Panc1 (cell line): ENCODE measurements around the gene PARP15. TPM values are rescaled to one million over a fixed set of nuclear protein-coding genes. Genes with fewer than 3 reads are reported as not detected.

ENCODE experiments used
- ATAC-seq: fragments of 200-7000 bp; cut with Tn5 transposase; 2 replicates; pipeline ENCODE4 v1.9.1; 2020; ENCODE audit warnings: mild to moderate bottlenecking, moderate library complexity
- BruUV-seq: library from RNA; stranded (reverse); fragments of 400-500 nt; replicated peaks from 2 replicates; lab custom pipeline; 2021; lab: Mats Ljungman, UMichigan
- CTCF ChIA-PET: fragments of 300-600 bp; sonication (Branson Sonifier 250); formaldehyde crosslinking; loops from one replicate; lab custom pipeline; 2022; ENCODE audit warnings: antibody characterized with exemption; lab: Charles Lee
- POLR2A ChIA-PET: fragments of 300-600 bp; sonication (Branson Sonifier 250); formaldehyde crosslinking; loops from one replicate; lab custom pipeline; 2022; ENCODE audit warnings: antibody characterized with exemption; lab: Charles Lee
- DNase-seq: peaks from one replicate; pipeline ENCODE4 v3.0.0-alpha.2; 2010; ENCODE audit warnings: low read depth, low spot score
- H3K27ac ChIP-seq: 2 replicates; pipeline ENCODE4 v1.5.1; 2011; ENCODE audit warnings: mild to moderate bottlenecking, low read length, inconsistent platforms
- H3K27me3 ChIP-seq: fragments of 200-500 bp; sonication (Bioruptor generic); 2 replicates; pipeline ENCODE4 v1.6.0; 2014; ENCODE audit warnings: low read length, inconsistent platforms; ENCODE audit not compliant: control insufficient read depth, insufficient read depth
- H3K36me3 ChIP-seq: fragments of 200-500 bp; sonication (Bioruptor generic); 2 replicates; pipeline ENCODE4 v1.5.1; 2014; ENCODE audit warnings: inconsistent platforms, mild to moderate bottlenecking, low read length, moderate library complexity; ENCODE audit not compliant: control insufficient read depth, insufficient read depth
- H3K4me1 ChIP-seq: 2 replicates; pipeline ENCODE4 v1.5.1; 2011; ENCODE audit warnings: inconsistent platforms, mild to moderate bottlenecking, low read length, moderate library complexity; ENCODE audit not compliant: control insufficient read depth, insufficient read depth
- H3K4me3 ChIP-seq, 2 experiments: 2 replicates each; pipeline ENCODE4 v1.5.1; 2011 to 2012; ENCODE audit warnings: low read depth in 2 of 2, low read length in 2 of 2, mild to moderate bottlenecking in 2 of 2, inconsistent platforms in 1 of 2, moderate library complexity in 1 of 2
- H3K9me3 ChIP-seq: fragments of 200-500 bp; sonication (Bioruptor generic); 2 replicates; pipeline ENCODE4 v1.5.1; 2014; ENCODE audit warnings: low read depth, mild to moderate bottlenecking, inconsistent platforms, low read length, moderate library complexity; ENCODE audit not compliant: control insufficient read depth, insufficient read depth
- POLR2AphosphoS5 ChIP-seq: IDR thresholded peaks from 2 replicates; pipeline ENCODE4 v1.6.1; 2012; ENCODE audit warnings: mild to moderate bottlenecking, low read depth, low read length, moderate library complexity
- SIN3A ChIP-seq: IDR thresholded peaks from 2 replicates; pipeline ENCODE4 v1.6.1; 2012; ENCODE audit warnings: low read depth, mild to moderate bottlenecking, low read length, moderate library complexity, borderline replicate concordance; ENCODE audit not compliant: insufficient read depth
- TCF7L2 ChIP-seq: IDR thresholded peaks from 2 replicates; pipeline ENCODE4 v1.6.1; 2011; ENCODE audit warnings: mild to moderate bottlenecking, low read depth, low read length, inconsistent platforms
- in situ Hi-C: cut with HindIII; loops from 2 replicates; pipeline ENCODE4 v1.10.0; 2016; ENCODE audit warnings: low sequenced_read_pairs, low pct_unique_long_range_greater_than_20kb
- intact Hi-C: fragments of 100-400 bp; cut with micrococcal nuclease; formaldehyde crosslinking; loops from one replicate; pipeline ENCODE4 v1.10.0; 2022; ENCODE audit not compliant: unreplicated experiment
- total RNA-seq: library from RNA; stranded (reverse); gene quantifications from one replicate; pipeline ENCODE4 v1.2.1, GENCODE V29; 2021; ENCODE audit not compliant: unreplicated experiment
- TF ChIP-seq, protein P1 (sequence below), 2 experiments: IDR thresholded peaks; 2 replicates each; pipeline ENCODE4 v1.6.1; 2011 to 2012; ENCODE audit warnings: low read depth in 2 of 2, control low read depth in 1 of 2, low read length in 1 of 2, mild to moderate bottlenecking in 1 of 2, moderate library complexity in 1 of 2; ENCODE audit not compliant: insufficient read depth in 1 of 2
- TF ChIP-seq, protein P2 (sequence below): fragments of 450-650 bp; IDR thresholded peaks from 2 replicates; pipeline ENCODE4 v1.5.1; 2017; ENCODE audit warnings: mild to moderate bottlenecking

PARP15 gene
- total RNA-seq, 1 experiment from 2014 or later = 0.21 TPM

DNA sequence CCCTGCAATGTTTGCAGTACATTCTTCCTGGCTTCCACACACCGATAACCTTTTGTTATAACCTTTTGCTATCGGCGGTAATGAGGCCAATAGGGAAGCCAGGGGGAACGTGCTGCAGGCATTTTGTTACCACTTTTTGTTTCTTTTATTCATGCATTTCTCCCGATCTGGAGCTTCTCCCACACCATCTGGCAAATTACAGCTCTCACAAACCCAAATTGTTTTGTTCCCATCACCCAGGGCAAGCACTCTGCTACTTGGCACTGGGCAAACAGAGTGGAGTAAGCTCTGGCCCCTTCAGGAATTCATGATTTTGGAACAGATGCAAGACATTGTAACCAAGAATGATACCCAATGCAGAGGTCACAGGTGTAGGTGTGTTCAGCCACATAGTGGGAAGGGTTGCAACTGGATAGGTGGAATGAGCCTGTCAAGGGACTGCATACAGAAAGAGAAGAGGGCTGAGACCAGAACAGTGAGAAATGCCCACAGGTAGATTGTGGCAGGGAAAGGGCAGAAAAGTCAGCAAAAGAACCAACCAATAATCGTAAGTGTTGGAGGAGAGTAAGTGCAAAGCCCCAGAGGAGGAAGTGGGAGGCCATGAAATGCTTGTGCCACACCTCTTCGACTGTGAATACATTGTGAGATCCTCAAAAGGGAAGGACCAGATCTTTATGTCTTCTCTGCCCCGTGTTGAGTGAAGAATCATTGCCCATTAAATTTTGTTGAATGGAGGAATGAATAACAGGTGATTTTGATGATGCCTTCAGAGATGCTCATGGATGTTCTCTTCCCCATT lies 45.8 kb downstream of the PARP15 start:
- Histone ChIP-seq H3K27ac (no peak overlapping the region), H3K27me3 (no peaks in the 10 kb centered on the region; the same call in 1 of the 2 replicates), H3K4me1 (no peaks in the 10 kb centered on the region), H3K36me3 (no peaks in the 10 kb centered on the region), H3K9me3 (no peaks in the 10 kb centered on the region), H3K4me3 (no peak overlapping the region)
- intact Hi-C loops = no loop called here
- DNase-seq (no peak), ATAC-seq (no peak)
- in situ Hi-C loops = no loop called here
- CTCF ChIA-PET = no interaction called here
- no TSS peak for BruUV-seq
- POLR2A ChIA-PET = interaction anchor here (0.6 kb wide), 1 partner anchor 17 kb away, joined by 5 read pairs; no protein-coding TSS in a partner anchor
- TF ChIP-seq TCF7L2 (no peak), POLR2AphosphoS5 (no peak), SIN3A (no peak)
- TF ChIP-seq, protein P1, sequence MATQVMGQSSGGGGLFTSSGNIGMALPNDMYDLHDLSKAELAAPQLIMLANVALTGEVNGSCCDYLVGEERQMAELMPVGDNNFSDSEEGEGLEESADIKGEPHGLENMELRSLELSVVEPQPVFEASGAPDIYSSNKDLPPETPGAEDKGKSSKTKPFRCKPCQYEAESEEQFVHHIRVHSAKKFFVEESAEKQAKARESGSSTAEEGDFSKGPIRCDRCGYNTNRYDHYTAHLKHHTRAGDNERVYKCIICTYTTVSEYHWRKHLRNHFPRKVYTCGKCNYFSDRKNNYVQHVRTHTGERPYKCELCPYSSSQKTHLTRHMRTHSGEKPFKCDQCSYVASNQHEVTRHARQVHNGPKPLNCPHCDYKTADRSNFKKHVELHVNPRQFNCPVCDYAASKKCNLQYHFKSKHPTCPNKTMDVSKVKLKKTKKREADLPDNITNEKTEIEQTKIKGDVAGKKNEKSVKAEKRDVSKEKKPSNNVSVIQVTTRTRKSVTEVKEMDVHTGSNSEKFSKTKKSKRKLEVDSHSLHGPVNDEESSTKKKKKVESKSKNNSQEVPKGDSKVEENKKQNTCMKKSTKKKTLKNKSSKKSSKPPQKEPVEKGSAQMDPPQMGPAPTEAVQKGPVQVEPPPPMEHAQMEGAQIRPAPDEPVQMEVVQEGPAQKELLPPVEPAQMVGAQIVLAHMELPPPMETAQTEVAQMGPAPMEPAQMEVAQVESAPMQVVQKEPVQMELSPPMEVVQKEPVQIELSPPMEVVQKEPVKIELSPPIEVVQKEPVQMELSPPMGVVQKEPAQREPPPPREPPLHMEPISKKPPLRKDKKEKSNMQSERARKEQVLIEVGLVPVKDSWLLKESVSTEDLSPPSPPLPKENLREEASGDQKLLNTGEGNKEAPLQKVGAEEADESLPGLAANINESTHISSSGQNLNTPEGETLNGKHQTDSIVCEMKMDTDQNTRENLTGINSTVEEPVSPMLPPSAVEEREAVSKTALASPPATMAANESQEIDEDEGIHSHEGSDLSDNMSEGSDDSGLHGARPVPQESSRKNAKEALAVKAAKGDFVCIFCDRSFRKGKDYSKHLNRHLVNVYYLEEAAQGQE (IDR thresholded peaks at IDR 0.05; ENCODE audit: insufficient read depth in 1 of 2, low read depth in 2 of 2, low read length in 1 of 2) = no peak
- TF ChIP-seq, protein P2, sequence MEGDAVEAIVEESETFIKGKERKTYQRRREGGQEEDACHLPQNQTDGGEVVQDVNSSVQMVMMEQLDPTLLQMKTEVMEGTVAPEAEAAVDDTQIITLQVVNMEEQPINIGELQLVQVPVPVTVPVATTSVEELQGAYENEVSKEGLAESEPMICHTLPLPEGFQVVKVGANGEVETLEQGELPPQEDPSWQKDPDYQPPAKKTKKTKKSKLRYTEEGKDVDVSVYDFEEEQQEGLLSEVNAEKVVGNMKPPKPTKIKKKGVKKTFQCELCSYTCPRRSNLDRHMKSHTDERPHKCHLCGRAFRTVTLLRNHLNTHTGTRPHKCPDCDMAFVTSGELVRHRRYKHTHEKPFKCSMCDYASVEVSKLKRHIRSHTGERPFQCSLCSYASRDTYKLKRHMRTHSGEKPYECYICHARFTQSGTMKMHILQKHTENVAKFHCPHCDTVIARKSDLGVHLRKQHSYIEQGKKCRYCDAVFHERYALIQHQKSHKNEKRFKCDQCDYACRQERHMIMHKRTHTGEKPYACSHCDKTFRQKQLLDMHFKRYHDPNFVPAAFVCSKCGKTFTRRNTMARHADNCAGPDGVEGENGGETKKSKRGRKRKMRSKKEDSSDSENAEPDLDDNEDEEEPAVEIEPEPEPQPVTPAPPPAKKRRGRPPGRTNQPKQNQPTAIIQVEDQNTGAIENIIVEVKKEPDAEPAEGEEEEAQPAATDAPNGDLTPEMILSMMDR = no peak

DNA sequence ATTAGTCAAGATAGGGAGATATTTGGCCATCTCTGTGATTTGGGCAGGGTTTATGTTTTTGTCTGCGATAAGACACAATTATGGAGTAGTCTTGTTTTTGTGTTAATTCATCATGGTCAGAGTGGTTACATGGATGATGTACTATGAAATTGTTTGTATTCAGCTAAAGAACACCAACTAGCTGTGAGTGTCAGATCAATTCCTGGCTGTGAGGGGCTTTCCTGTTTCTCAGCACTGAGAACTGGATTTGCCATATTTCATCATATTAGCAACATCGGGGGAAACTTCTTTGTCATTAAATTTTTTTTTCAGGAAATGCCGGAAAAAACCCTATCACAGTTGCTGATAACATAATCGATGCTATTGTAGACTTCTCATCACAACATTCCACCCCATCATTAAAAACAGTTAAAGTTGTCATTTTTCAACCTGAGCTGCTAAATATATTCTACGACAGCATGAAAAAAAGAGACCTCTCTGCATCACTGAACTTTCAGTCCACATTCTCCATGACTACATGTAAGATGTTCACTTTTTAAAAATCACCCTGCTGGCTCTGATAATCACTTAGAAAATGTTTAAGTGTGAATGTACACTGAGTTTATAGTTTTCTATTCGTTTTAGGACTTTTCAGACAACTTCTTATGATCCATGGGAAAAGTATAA lies 49.2 kb downstream of the PARP15 start:
- Histone ChIP-seq H3K36me3 (no peaks in the 10 kb centered on the region), H3K27me3 (no peaks in the 10 kb centered on the region; the same call in 1 of the 2 replicates), H3K4me3 (no peak overlapping the region), H3K27ac (no peak overlapping the region), H3K4me1 (no peaks in the 10 kb centered on the region), H3K9me3 (no peaks in the 10 kb centered on the region)
- no TSS peak for BruUV-seq
- CTCF ChIA-PET = no interaction called here
- ATAC-seq (no peak), DNase-seq (no peak)
- POLR2A ChIA-PET = no interaction called here
- intact Hi-C loops (no loop called here), in situ Hi-C loops (no loop called here)
- TF ChIP-seq, protein P1 (IDR thresholded peaks at IDR 0.05; ENCODE audit: insufficient read depth in 1 of 2, low read depth in 2 of 2, low read length in 1 of 2) = no peak
- TF ChIP-seq, protein P2 = no peak
- no peak for TF ChIP-seq SIN3A
